Aorta (tissue), 5 donors: ENCODE data around the gene REPIN1. TPM values are rescaled to one million over a fixed set of nuclear protein-coding genes. Genes with fewer than 3 reads are reported as not detected.
A peak's percentile ranks its signal among the peaks of the same experiment; 100 is the strongest.

Experiments
- ATAC-seq: fragments of 200-7000 bp; cut with Tn5 transposase; one replicate; pipeline ENCODE4 v1.9.1; 2022; ENCODE audit warnings: moderate library complexity; ENCODE audit not compliant: low FRiP score
- DNase-seq, 2 donors: peaks; one replicate each; pipeline ENCODE4 v3.0.0-alpha.2; 2020
- H3K27ac ChIP-seq, 2 donors: one replicate each; pipeline ENCODE4 v1.5.1; 2013; ENCODE audit warnings: low read length in 2 of 2, mild to moderate bottlenecking in 2 of 2, moderate library complexity in 2 of 2, control low read depth in 1 of 2, inconsistent platforms in 1 of 2, low read depth in 1 of 2
- H3K27me3 ChIP-seq, 2 donors: one replicate each; pipeline ENCODE4 v1.6.1; 2013; ENCODE audit warnings: control low read depth in 1 of 2, low read length in 1 of 2, mild to moderate bottlenecking in 1 of 2, moderate library complexity in 1 of 2; ENCODE audit not compliant: insufficient read depth in 2 of 2, control insufficient read depth in 1 of 2
- H3K36me3 ChIP-seq, 2 donors: one replicate each; pipeline ENCODE4 v1.6.1; 2013; ENCODE audit warnings: control low read depth in 1 of 2, low read length in 1 of 2, mild to moderate bottlenecking in 1 of 2; ENCODE audit not compliant: insufficient read depth in 2 of 2, control insufficient read depth in 1 of 2
- H3K4me1 ChIP-seq, 2 donors: one replicate each; pipeline ENCODE4 v1.6.1; 2013; ENCODE audit warnings: low read length in 2 of 2, control low read depth in 1 of 2, mild to moderate bottlenecking in 1 of 2, moderate library complexity in 1 of 2; ENCODE audit not compliant: insufficient read depth in 2 of 2, control insufficient read depth in 1 of 2
- H3K4me3 ChIP-seq, 2 donors: one replicate each; pipeline ENCODE4 v1.5.1; 2013; ENCODE audit warnings: low read length in 2 of 2, control low read depth in 1 of 2, mild to moderate bottlenecking in 1 of 2
- H3K9me3 ChIP-seq: one replicate; pipeline ENCODE4 v1.6.1; 2013; ENCODE audit warnings: mild to moderate bottlenecking, low read length; ENCODE audit not compliant: control insufficient read depth
- WGBS, 2 donors: extraction: QIAGEN DNeasy Blood & Tissue Kit; methylation state at CpG; one replicate each; pipeline ENCODE4 v1.1.7; 2013; 5-methylcytosine and 5-hydroxymethylcytosine counted together
- intact Hi-C, 2 donors: fragments of 100-400 bp; cut with DNase I; formaldehyde crosslinking; loops; one replicate each; pipeline versions ENCODE4 v1.14.2 to v1.15.0; 2022
- polyA plus RNA-seq, 2 donors: library from polyadenylated mRNA; stranded (reverse); fragments of 200-250 nt; gene quantifications; one replicate each; pipeline ENCODE4 v1.2.3, GENCODE V29; 2013
- total RNA-seq, 2 donors: library from RNA; stranded (reverse); fragmentation: NEBNext Ultra II Directional; extraction: Animal tissue kit (Norgen Biotek cat#: 25700); gene quantifications; one replicate each; pipeline ENCODE4 v1.2.1, GENCODE V29; 2021
- donor health status: healthy with polysubstance abuse.
- donor health status: Bipolar disorder and iron deficiency.
- donor health status: DM: no; HTN: no; CAD: no.
- donor health status: DM: no; HTN: no; CAD: no.
- donor health status: DM: yes; HTN: yes; CAD: no.

Gene REPIN1
- total and polyA plus RNA-seq, 4 donors: 19.7 to 56.7 (median 48.4) TPM

DNA sequence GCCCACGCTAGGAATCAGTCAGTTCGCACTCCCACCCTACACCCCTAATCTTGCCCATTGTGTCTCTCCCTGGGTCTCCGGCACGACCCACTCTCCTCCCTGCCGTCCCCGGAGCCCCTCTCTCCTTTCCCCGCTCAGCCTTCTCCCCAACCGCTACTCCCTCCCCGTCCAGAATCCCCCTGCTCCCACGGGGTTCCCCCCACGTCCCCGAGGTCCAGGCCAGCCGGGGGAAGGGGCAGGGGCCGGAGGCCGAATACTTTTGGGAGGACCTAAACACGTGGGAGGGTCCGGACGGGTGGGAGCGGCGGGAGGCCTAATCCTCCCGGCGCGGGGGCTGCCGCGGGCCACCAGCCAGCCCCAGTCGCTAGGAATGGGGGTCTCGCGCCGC is 27.8 kb upstream of the REPIN1 start:
- intact Hi-C loops: loop anchor here in 1 of 2 donors (5.0 kb wide), 1 partner anchor 36 kb away; the partner anchor contains the start of gene ZNF775
- no peaks in the 10 kb centered on the region for H3K4me1 ChIP-seq
- peak overlapping the region; percentile 12 to 44 for H3K4me3 ChIP-seq
- H3K36me3 ChIP-seq: no peaks in the 10 kb centered on the region
- ATAC-seq (peak; percentile 5), DNase-seq (no peak)
- no peak overlapping the region for H3K27ac ChIP-seq
- no peaks in the 10 kb centered on the region for H3K27me3 ChIP-seq
- WGBS, 2 donors: 4% methylated on average over 29 of the region's 29 CpGs
- H3K9me3 ChIP-seq: peaks cover 5% of the 10 kb centered on the region

- no peak within 1 kb of the TSS for H3K27ac ChIP-seq
- intact Hi-C loops: loop anchor here in 1 of 2 donors (5.0 kb wide), 1 partner anchor 36 kb away; the partner anchor contains the start of gene ZNF775
- H3K9me3 ChIP-seq: peaks cover 5% of the 10 kb centered on the region
- no peaks in the 10 kb centered on the region for H3K36me3 ChIP-seq
- no peaks in the 10 kb centered on the region for H3K4me1 ChIP-seq
- no peaks in the 10 kb centered on the region for H3K27me3 ChIP-seq
- DNase-seq: peak; percentile 72 to 84
- H3K4me3 ChIP-seq: peak within 1 kb of the TSS; percentile 12 to 44
- WGBS, 2 donors: 5 to 6% methylated on average over 45 to 49 of the region's 49 CpGs
- ATAC-seq: peak; percentile 82
Observed at GRCh38 chr7:150341263-150342120, 27.1 kb upstream of the REPIN1 start, which contains the start of gene RARRES2. TSS of gene RARRES2 (minus strand) at chr7:150341629. CDS start at chr7:150340609, 1,020 bp downstream.

DNA sequence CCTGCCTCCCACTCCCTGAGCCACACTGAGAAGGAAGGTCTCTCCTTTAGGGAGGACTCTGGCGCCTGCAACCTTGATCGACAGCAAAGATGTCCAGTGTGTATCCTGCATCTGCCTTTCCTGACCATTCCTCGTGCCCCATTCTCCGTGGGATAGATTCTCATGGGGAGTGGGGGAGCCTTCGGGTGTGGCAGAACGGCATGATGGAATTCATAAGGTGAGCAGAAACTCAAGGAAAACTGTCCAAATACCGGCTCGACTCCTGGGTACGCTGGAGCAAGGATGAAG is 26.6 kb upstream of the REPIN1 start:
- no peaks in the 10 kb centered on the region for H3K27me3 ChIP-seq
- H3K4me1 ChIP-seq: no peaks in the 10 kb centered on the region
- no peak for ATAC-seq
- intact Hi-C loops: loop anchor here in 1 of 2 donors (5.0 kb wide), 1 partner anchor 35 kb away; the partner anchor contains the start of gene ZNF775
- peaks cover 5% of the 10 kb centered on the region for H3K9me3 ChIP-seq
- DNase-seq: no peak
- no peak overlapping the region for H3K4me3 ChIP-seq
- H3K36me3 ChIP-seq: no peaks in the 10 kb centered on the region
- H3K27ac ChIP-seq: no peak overlapping the region
- 90 to 91% methylated on average over 9 of the region's 9 CpGs for WGBS, 2 donors

- DNase-seq: no peak
- no peaks in the 10 kb centered on the region for H3K27me3 ChIP-seq
- no peak overlapping the region for H3K4me3 ChIP-seq
- peaks cover 5% of the 10 kb centered on the region for H3K9me3 ChIP-seq
- no peaks in the 10 kb centered on the region for H3K4me1 ChIP-seq
- no peak overlapping the region for H3K27ac ChIP-seq
- no peaks in the 10 kb centered on the region for H3K36me3 ChIP-seq
- intact Hi-C loops: loop anchor here in 1 of 2 donors (5.0 kb wide), 1 partner anchor 34 kb away; the partner anchor contains the start of gene ZNF775
- 87 to 93% methylated on average over 2 of the region's 2 CpGs for WGBS, 2 donors
- no peak for ATAC-seq
Observed at GRCh38 chr7:150343225-150343624, 25.4 kb upstream of the REPIN1 start.

- ATAC-seq (no peak), DNase-seq (no peak)
- intact Hi-C loops: loop anchor here in 1 of 2 donors (5.0 kb wide), 1 partner anchor 33 kb away; the partner anchor contains the start of gene ZNF775
- H3K27me3 ChIP-seq: no peaks in the 10 kb centered on the region
- no peak overlapping the region for H3K4me3 ChIP-seq
- no peaks in the 10 kb centered on the region for H3K4me1 ChIP-seq
- H3K9me3 ChIP-seq: peaks cover 5% of the 10 kb centered on the region
- H3K27ac ChIP-seq: no peak overlapping the region
- H3K36me3 ChIP-seq: no peaks in the 10 kb centered on the region
Observed at GRCh38 chr7:150344299-150344698, 24.3 kb upstream of the REPIN1 start.

GRCh38 chr7:150345012-150345411 is 23.6 kb upstream of the REPIN1 start:
- Histone ChIP-seq H3K9me3 (peaks cover 5% of the 10 kb centered on the region), H3K27ac (no peak overlapping the region), H3K27me3 (no peaks in the 10 kb centered on the region), H3K4me3 (no peak overlapping the region), H3K4me1 (no peaks in the 10 kb centered on the region), H3K36me3 (no peaks in the 10 kb centered on the region)
- DNase-seq (no peak), ATAC-seq (no peak)
- intact Hi-C loops: no loop called here
- WGBS, 2 donors: 67 to 73% methylated on average over 1 of the region's 1 CpG

- Histone ChIP-seq H3K36me3 (no peaks in the 10 kb centered on the region), H3K4me1 (no peaks in the 10 kb centered on the region), H3K9me3 (peaks cover 5% of the 10 kb centered on the region), H3K4me3 (no peak overlapping the region), H3K27me3 (no peaks in the 10 kb centered on the region), H3K27ac (no peak overlapping the region)
- ATAC-seq: no peak
- DNase-seq: no peak
- intact Hi-C loops: no loop called here
- 86% methylated on average over 5 of the region's 5 CpGs for WGBS, 2 donors
Observed at GRCh38 chr7:150346922-150347321, 21.7 kb upstream of the REPIN1 start.

- WGBS, 2 donors: 53 to 57% methylated on average over 8 of the region's 8 CpGs
- Histone ChIP-seq H3K4me3 (no peak overlapping the region), H3K27ac (no peak overlapping the region), H3K4me1 (no peaks in the 10 kb centered on the region), H3K27me3 (no peaks in the 10 kb centered on the region), H3K9me3 (no peaks in the 10 kb centered on the region), H3K36me3 (no peaks in the 10 kb centered on the region)
- peak in 1 of 2 donors; percentile 26 for DNase-seq
- intact Hi-C loops: loop anchor here in 1 of 2 donors (5.0 kb wide), 1 partner anchor 71 kb away; no protein-coding TSS in a partner anchor
- no peak for ATAC-seq
Observed at GRCh38 chr7:150351587-150352194, 16.9 kb upstream of the REPIN1 start.
